Endothelial cell of umbilical vein (primary cell): ENCODE results near the gene ZNF740. TPM values are rescaled to one million over a fixed set of nuclear protein-coding genes. Genes with fewer than 3 reads are reported as not detected.

Experiments
- BruUV-seq: library from RNA; stranded (reverse); fragments of 400-500 nt; replicated peaks from 2 replicates; lab custom pipeline; 2021; lab: Mats Ljungman, UMichigan
- CTCF ChIA-PET: fragments of 300-600, 350-600 bp; sonication (Branson Sonifier 250); formaldehyde crosslinking; loops from one replicate; lab custom pipeline; 2021; ENCODE audit warnings: antibody characterized with exemption, inconsistent platforms; lab: Charles Lee
- POLR2A ChIA-PET: fragments of 300-600, 350-600 bp; sonication (Branson Sonifier 250); formaldehyde crosslinking; loops from one replicate; lab custom pipeline; 2021; ENCODE audit warnings: antibody characterized with exemption, inconsistent platforms; lab: Charles Lee
- DNase-seq: peaks from one replicate; pipeline ENCODE4 v3.0.0-alpha.2; 2011; ENCODE audit warnings: low read depth, low spot score
- FAIRE-seq: peaks from 2 replicates; lab custom pipeline; 2011; peaks lifted over from hg19 to GRCh38; lab: Jason Lieb, UNC
- H2AFZ ChIP-seq: 2 replicates; pipeline ENCODE4 v1.6.0; 2012; ENCODE audit warnings: low read depth, low read length, control low read depth, inconsistent platforms
- H3K27ac ChIP-seq: 2 replicates; pipeline ENCODE4 v1.5.1; 2011; ENCODE audit warnings: low read depth, mild to moderate bottlenecking, control low read depth, low read length, moderate library complexity; ENCODE audit not compliant: insufficient read depth
- H3K27me3 ChIP-seq, 2 experiments: 2 replicates each; pipeline versions ENCODE4 v1.6.0 to v1.6.1; 2011; ENCODE audit warnings: low read length in 2 of 2, mixed read lengths in 1 of 2; ENCODE audit not compliant: control insufficient read depth in 2 of 2, insufficient read depth in 2 of 2
- H3K36me3 ChIP-seq, 2 experiments: 2 replicates in 1 of 2; 3 replicates in 1 of 2; pipeline ENCODE4 v1.5.1; 2011; ENCODE audit warnings: low read length in 2 of 2, mild to moderate bottlenecking in 1 of 2, moderate library complexity in 1 of 2; ENCODE audit not compliant: control insufficient read depth in 2 of 2, insufficient read depth in 2 of 2; ENCODE audit errors: extremely low read depth in 1 of 2
- H3K4me1 ChIP-seq: 3 replicates; pipeline ENCODE4 v1.5.1; 2011; ENCODE audit warnings: mild to moderate bottlenecking, low read length; ENCODE audit not compliant: control insufficient read depth, insufficient read depth; ENCODE audit errors: extremely low read depth
- H3K4me2 ChIP-seq: 2 replicates; pipeline ENCODE4 v1.6.1; 2011; ENCODE audit warnings: low read length, control low read depth, mixed read lengths; ENCODE audit not compliant: insufficient read depth
- H3K4me3 ChIP-seq, 3 experiments: fragments of 200-600 bp in 1 of 3; sonication (generic), shearing (Covaris generic) in 1 of 3; replicated peaks in 1 of 3; 2 replicates each; pipeline ENCODE4 v1.5.1; 2011 to 2016; ENCODE audit warnings: control low read depth in 3 of 3, low read length in 3 of 3, mild to moderate bottlenecking in 2 of 3, inconsistent platforms in 1 of 3, low read depth in 1 of 3, moderate library complexity in 1 of 3; ENCODE audit not compliant: insufficient read depth in 1 of 3
- H3K79me2 ChIP-seq: 2 replicates; pipeline ENCODE4 v1.6.0; 2012; ENCODE audit warnings: low read length, inconsistent platforms; ENCODE audit not compliant: control insufficient read depth, insufficient read depth
- H3K9ac ChIP-seq: replicated peaks from 2 replicates; pipeline ENCODE3; 2011; ENCODE audit warnings: low read length, control low read depth; ENCODE audit not compliant: insufficient read depth; ENCODE audit errors: extremely low read depth
- H3K9me1 ChIP-seq: replicated peaks from 3 replicates; pipeline ENCODE4 v1.6.0; 2011; ENCODE audit warnings: mild to moderate bottlenecking, low read length; ENCODE audit not compliant: control insufficient read depth, insufficient read depth; ENCODE audit errors: extremely low read depth
- H3K9me3 ChIP-seq: replicated peaks from 2 replicates; pipeline ENCODE4 v1.5.1; 2012; ENCODE audit warnings: low read length, inconsistent platforms; ENCODE audit not compliant: control insufficient read depth, insufficient read depth
- H4K20me1 ChIP-seq: replicated peaks from 2 replicates; pipeline ENCODE3; 2011; ENCODE audit warnings: mild to moderate bottlenecking, low read length; ENCODE audit not compliant: control insufficient read depth, insufficient read depth; ENCODE audit errors: extremely low read depth
- EZH2 ChIP-seq: IDR thresholded peaks from 2 replicates; pipeline ENCODE4 v1.6.1; 2012; ENCODE audit warnings: borderline replicate concordance, low read depth, mild to moderate bottlenecking, moderate library complexity, low read length, inconsistent platforms; ENCODE audit not compliant: severe bottlenecking
- FOS ChIP-seq: IDR thresholded peaks from 2 replicates; pipeline ENCODE4 v1.6.1; 2011; ENCODE audit warnings: mild to moderate bottlenecking, low read length, moderate library complexity, borderline replicate concordance; ENCODE audit not compliant: insufficient read depth
- GATA2 ChIP-seq: IDR thresholded peaks from 2 replicates; pipeline ENCODE4 v1.7.0; 2011; ENCODE audit warnings: low read depth, mild to moderate bottlenecking, moderate library complexity, mixed read lengths, low read length; ENCODE audit not compliant: insufficient read length, insufficient read depth
- JUN ChIP-seq: IDR thresholded peaks from 2 replicates; pipeline ENCODE4 v1.6.1; 2011; ENCODE audit warnings: borderline replicate concordance, low read depth; ENCODE audit not compliant: insufficient read length, insufficient read depth
- MYC ChIP-seq: IDR thresholded peaks from one replicate; pipeline ENCODE4 v1.6.1; 2011; ENCODE audit warnings: mild to moderate bottlenecking, low read depth, low read length
- POLR2A ChIP-seq: IDR thresholded peaks from 2 replicates; pipeline ENCODE4 v1.6.1; 2012; ENCODE audit warnings: low read depth, mild to moderate bottlenecking, control low read depth, low read length
- POLR2AphosphoS5 ChIP-seq: IDR thresholded peaks from 2 replicates; pipeline ENCODE4 v1.6.1; 2012; ENCODE audit warnings: low read depth, mild to moderate bottlenecking, control low read depth, low read length, moderate library complexity; ENCODE audit not compliant: insufficient read depth
- dilution Hi-C: fragments of 300-500 bp; cut with MboI; formaldehyde crosslinking; loops from one replicate; pipeline ENCODE4 v1.15.0; 2019; ENCODE audit warnings: low sequenced_read_pairs; ENCODE audit not compliant: extremely low pct_ligation_motif_present
- intact Hi-C: fragments of 100-400 bp; cut with micrococcal nuclease; formaldehyde crosslinking; loops from one replicate; pipeline ENCODE4 v1.10.0; 2022
- polyA plus RNA-seq, 4 experiments: library from polyadenylated mRNA; depleted of rRNA in 3 of 4; stranded (reverse) in 3 of 4; unstranded in 1 of 4; fragments of >200 nt; gene quantifications; 2 replicates each; pipeline versions ENCODE4 v1.2.1 to v1.2.3, GENCODE V29; 2011 to 2012; ENCODE audit warnings: missing spikeins in 1 of 4
- total RNA-seq: library from RNA; stranded (reverse); gene quantifications from 2 replicates; pipeline ENCODE4 v1.2.3, GENCODE V29; 2021
- TF ChIP-seq, protein P1 (sequence below), 2 donors: IDR thresholded peaks; 1 replicate in 1 of 2; 2 replicates in 1 of 2; pipeline ENCODE4 v1.5.1; 2011; ENCODE audit warnings: low read length in 2 of 2, mild to moderate bottlenecking in 2 of 2, moderate library complexity in 2 of 2, control low read depth in 1 of 2, inconsistent platforms in 1 of 2, low read depth in 1 of 2; ENCODE audit not compliant: insufficient read depth in 1 of 2; ENCODE audit errors: extremely low read depth in 1 of 2
- TF ChIP-seq, protein P2 (sequence below): IDR thresholded peaks from 2 replicates; pipeline ENCODE4 v1.6.1; 2011; ENCODE audit not compliant: insufficient read depth, insufficient read length

ZNF740 gene
- total and polyA plus RNA-seq, 2 donors (not counting 3 experiments of a cell fraction or from before 2014, with no cell fraction given), result 10.5 to 38.1 TPM

DNA sequence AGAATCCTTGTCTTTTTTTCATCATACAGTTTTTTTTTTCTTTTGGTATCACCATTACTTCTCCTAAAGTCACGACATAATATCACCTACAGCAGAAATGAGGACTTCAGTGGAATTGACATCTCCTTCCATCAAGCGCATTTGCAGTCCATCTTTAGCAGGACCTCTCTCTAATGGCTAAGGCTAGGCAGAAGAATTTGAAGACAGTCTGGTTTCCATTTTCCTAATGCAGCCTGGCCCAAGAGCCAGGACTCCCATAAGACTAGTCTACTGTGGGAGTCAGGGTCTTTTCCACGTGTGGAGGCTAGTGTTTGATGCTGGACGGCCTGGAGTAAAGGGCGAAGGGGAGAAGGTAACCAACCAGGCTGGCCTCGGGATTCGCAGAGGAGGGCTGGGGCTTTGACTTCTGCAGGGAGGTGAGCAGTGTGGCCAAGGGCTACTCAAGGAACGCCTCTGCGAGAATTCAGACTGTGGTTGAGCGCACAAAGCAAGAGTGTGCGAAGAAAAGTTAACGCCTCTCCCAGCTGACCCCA, 769 bp upstream of the ZNF740 start:
- ChIA-PET CTCF (interaction anchor here (1.0 to 5.6 kb wide), 8 partner anchors 10 to 142 kb away, joined by 4 to 36 read pairs (median 13); partner anchors contain the start of gene AAAS), POLR2A (interaction anchor here (0.7 kb wide), 1 partner anchor 114 kb away, joined by 4 read pairs; no protein-coding TSS in a partner anchor)
- no peaks in the 10 kb centered on the region for H3K9me3 ChIP-seq
- intact Hi-C loops (loop anchor here (1.0 to 2.0 kb wide), 3 partner anchors 21 to 101 kb away; partner anchors contain the start of gene SPRYD3), dilution Hi-C loops (loop anchor here (10.0 kb wide), 1 partner anchor 45 kb away; no protein-coding TSS in a partner anchor)
- H2AFZ ChIP-seq, result peak overlapping the region; percentile 71
- FAIRE-seq, result no peak
- TF ChIP-seq FOS (no peak), POLR2AphosphoS5 (no peak), JUN (no peak), GATA2 (no peak), EZH2 (no peak), MYC (no peak), POLR2A (no peak)
- TF ChIP-seq, protein P1, sequence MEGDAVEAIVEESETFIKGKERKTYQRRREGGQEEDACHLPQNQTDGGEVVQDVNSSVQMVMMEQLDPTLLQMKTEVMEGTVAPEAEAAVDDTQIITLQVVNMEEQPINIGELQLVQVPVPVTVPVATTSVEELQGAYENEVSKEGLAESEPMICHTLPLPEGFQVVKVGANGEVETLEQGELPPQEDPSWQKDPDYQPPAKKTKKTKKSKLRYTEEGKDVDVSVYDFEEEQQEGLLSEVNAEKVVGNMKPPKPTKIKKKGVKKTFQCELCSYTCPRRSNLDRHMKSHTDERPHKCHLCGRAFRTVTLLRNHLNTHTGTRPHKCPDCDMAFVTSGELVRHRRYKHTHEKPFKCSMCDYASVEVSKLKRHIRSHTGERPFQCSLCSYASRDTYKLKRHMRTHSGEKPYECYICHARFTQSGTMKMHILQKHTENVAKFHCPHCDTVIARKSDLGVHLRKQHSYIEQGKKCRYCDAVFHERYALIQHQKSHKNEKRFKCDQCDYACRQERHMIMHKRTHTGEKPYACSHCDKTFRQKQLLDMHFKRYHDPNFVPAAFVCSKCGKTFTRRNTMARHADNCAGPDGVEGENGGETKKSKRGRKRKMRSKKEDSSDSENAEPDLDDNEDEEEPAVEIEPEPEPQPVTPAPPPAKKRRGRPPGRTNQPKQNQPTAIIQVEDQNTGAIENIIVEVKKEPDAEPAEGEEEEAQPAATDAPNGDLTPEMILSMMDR (IDR thresholded peaks at IDR 0.05; ENCODE audit: extremely low read depth in 1 of 2, insufficient read depth in 1 of 2, low read depth in 1 of 2, low read length in 2 of 2), result no peak
- TF ChIP-seq, protein P2, sequence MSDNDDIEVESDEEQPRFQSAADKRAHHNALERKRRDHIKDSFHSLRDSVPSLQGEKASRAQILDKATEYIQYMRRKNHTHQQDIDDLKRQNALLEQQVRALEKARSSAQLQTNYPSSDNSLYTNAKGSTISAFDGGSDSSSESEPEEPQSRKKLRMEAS, result no peak
- H3K4me3 ChIP-seq, result peak overlapping the region; percentile 13 to 91 (median 68)
- peak overlapping the region; percentile 80 for H3K9ac ChIP-seq
- peak overlapping the region; percentile 68 for H3K4me2 ChIP-seq
- H3K9me1 ChIP-seq, result no peaks in the 10 kb centered on the region
- no peak for DNase-seq
- peaks cover 20% of the 10 kb centered on the region for H3K79me2 ChIP-seq
- no peaks in the 10 kb centered on the region for H3K27me3 ChIP-seq
- no peaks in the 10 kb centered on the region for H4K20me1 ChIP-seq
- H3K36me3 ChIP-seq, result peaks cover 5 to 6% of the 10 kb centered on the region in 2 experiments
- TSS peak; percentile 76 for BruUV-seq
- peak overlapping the region; percentile 50 for H3K27ac ChIP-seq
- H3K4me1 ChIP-seq, result peaks cover 22% of the 10 kb centered on the region
